Measurements from ENCODE around the gene TRAIP.

GRCh38 chr3:49859576-49860305 is 3.4 kb upstream of the TRAIP start:
- no peak for TF ChIP-seq POLR2AphosphoS5 (IDR thresholded peaks at IDR 0.05)
- no peak for TF ChIP-seq POLR2A (IDR thresholded peaks at IDR 0.05)
- TF ChIP-seq CTCF (IDR thresholded peaks at IDR 0.05) = no peak

Data from prostate gland (tissue), 2 donors.